Naive thymus-derived CD8-positive, alpha-beta T cell (primary cell): Measurements from ENCODE around the gene NRTN. TPM values are rescaled to one million over a fixed set of nuclear protein-coding genes. Genes with fewer than 3 reads are reported as not detected.

Experiments
- ATAC-seq, 2 donors: fragments of 150-1000 bp; cut with Tn5 transposase in 1 of 2; sonication (Bioruptor Pico), chemical (Tn5 transposase) in 1 of 2; 1 replicate in 1 of 2; 2 replicates in 1 of 2; pipeline ENCODE4 v1.10.0; 2021; ENCODE audit warnings: mild to moderate bottlenecking in 2 of 2, moderate library complexity in 2 of 2
- POLR2A ChIA-PET: fragments of 350-600 bp; sonication (Branson Sonifier 250); formaldehyde crosslinking; loops from one replicate; lab custom pipeline; 2021; ENCODE audit warnings: antibody characterized with exemption; lab: Charles Lee
- DNase-seq, 10 donors: peaks; one replicate each; pipeline versions ENCODE4 v3.0.0 to v3.0.0-alpha.2; 2020 to 2022
- H3K27ac Mint-ChIP-seq, 10 donors: one replicate each; pipeline ENCODE4 v1.8.0; 2020 to 2022; ENCODE audit warnings: mild to moderate bottlenecking in 10 of 10, mixed read lengths in 10 of 10, moderate library complexity in 4 of 10, inconsistent platforms in 1 of 10
- H3K27me3 Mint-ChIP-seq, 5 donors: one replicate each; pipeline ENCODE4 v1.8.0; 2021 to 2022; ENCODE audit warnings: mixed read lengths in 5 of 5
- H3K36me3 Mint-ChIP-seq, 3 donors: one replicate each; pipeline ENCODE4 v1.8.0; 2020 to 2022; ENCODE audit warnings: mixed read lengths in 3 of 3, mild to moderate bottlenecking in 2 of 3, inconsistent platforms in 1 of 3
- H3K4me1 Mint-ChIP-seq, 4 donors: one replicate each; pipeline ENCODE4 v1.8.0; 2021 to 2022; ENCODE audit warnings: mixed read lengths in 4 of 4
- H3K4me3 Mint-ChIP-seq, 10 donors: one replicate each; pipeline ENCODE4 v1.8.0; 2020 to 2022; ENCODE audit warnings: mild to moderate bottlenecking in 10 of 10, mixed read lengths in 10 of 10, moderate library complexity in 6 of 10, inconsistent platforms in 1 of 10
- H3K9me3 Mint-ChIP-seq, 9 donors: one replicate each; pipeline ENCODE4 v1.8.0; 2020 to 2022; ENCODE audit warnings: mixed read lengths in 9 of 9, mild to moderate bottlenecking in 3 of 9, inconsistent platforms in 1 of 9, moderate library complexity in 1 of 9
- polyA plus RNA-seq, 3 donors: library from polyadenylated mRNA; unstranded; fragments of 300-500 nt; fragmentation: Illumina TruSeq; gene quantifications; one replicate each; pipeline ENCODE4 v1.2.3, GENCODE V29; 2021
- total RNA-seq, 8 experiments: library from RNA in 2 of 8; stranded (reverse) in 2 of 8; gene quantifications; one replicate each; pipeline ENCODE4 v1.2.3 and lab custom pipeline; 2021 to 2026

NRTN gene
- total and polyA plus RNA-seq, 5 experiments from 2014 or later, result 0.19 to 0.88 (median 0.82) TPM

- H3K27me3 Mint-ChIP-seq, result peaks cover 0 to 9% (median 4%) of the 10 kb centered on the region in 5 donors
- H3K36me3 Mint-ChIP-seq, result no peaks in the 10 kb centered on the region
- H3K4me1 Mint-ChIP-seq, result peaks cover 6 to 13% (median 11%) of the 10 kb centered on the region in 4 donors
- H3K27ac Mint-ChIP-seq, result no peak overlapping the region
- POLR2A ChIA-PET, result interaction anchor here (1.5 kb wide), 1 partner anchor 69 kb away, joined by 3 read pairs; no protein-coding TSS in a partner anchor
- no peak overlapping the region for H3K4me3 Mint-ChIP-seq
- no peak for DNase-seq
- no peak for ATAC-seq
- H3K9me3 Mint-ChIP-seq, result no peaks in the 10 kb centered on the region
Observed at GRCh38 chr19:5822181-5822844, 17.4 kb downstream of the NRTN start.

GRCh38 chr19:5823579-5824281 lies 18.9 kb downstream of the NRTN start:
- no peak for DNase-seq
- Mint-ChIP-seq H3K36me3 (no peaks in the 10 kb centered on the region), H3K4me1 (peaks cover 14 to 21% (median 17%) of the 10 kb centered on the region in 4 donors), H3K27me3 (peaks cover 0 to 3% (median 2%) of the 10 kb centered on the region in 5 donors), H3K4me3 (peak overlapping the region in 1 of 10 donors; percentile 8), H3K27ac (peak overlapping the region in 4 of 10 donors; percentile 19 to 71 (median 40)), H3K9me3 (no peaks in the 10 kb centered on the region)
- POLR2A ChIA-PET, result interaction anchor here (1.2 kb wide), 1 partner anchor 19 kb away, joined by 4 read pairs; no protein-coding TSS in a partner anchor
- ATAC-seq, result no peak

GRCh38 chr19:5824751-5825150 lies 19.9 kb downstream of the NRTN start:
- DNase-seq, result no peak
- POLR2A ChIA-PET, result interaction anchor here (1.2 kb wide), 1 partner anchor 20 kb away, joined by 4 read pairs; no protein-coding TSS in a partner anchor
- Mint-ChIP-seq H3K27ac (peak overlapping the region in 2 of 10 donors; percentile 59 to 62), H3K27me3 (peaks cover 0 to 3% (median 2%) of the 10 kb centered on the region in 5 donors), H3K4me3 (no peak overlapping the region), H3K36me3 (no peaks in the 10 kb centered on the region), H3K9me3 (no peaks in the 10 kb centered on the region), H3K4me1 (peaks cover 14 to 22% (median 17%) of the 10 kb centered on the region in 4 donors)
- ATAC-seq, result no peak

GRCh38 chr19:5825178-5825577 lies 20.3 kb downstream of the NRTN start:
- ATAC-seq (no peak), DNase-seq (no peak)
- peaks cover 0 to 3% (median 2%) of the 10 kb centered on the region in 5 donors for H3K27me3 Mint-ChIP-seq
- H3K9me3 Mint-ChIP-seq, result no peaks in the 10 kb centered on the region
- no peaks in the 10 kb centered on the region for H3K36me3 Mint-ChIP-seq
- peak overlapping the region in 1 of 10 donors; percentile 14 for H3K27ac Mint-ChIP-seq
- no peak overlapping the region for H3K4me3 Mint-ChIP-seq
- H3K4me1 Mint-ChIP-seq, result peaks cover 13 to 22% (median 18%) of the 10 kb centered on the region in 4 donors
- POLR2A ChIA-PET, result interaction anchor here (1.2 kb wide), 1 partner anchor 21 kb away, joined by 4 read pairs; no protein-coding TSS in a partner anchor

- no peaks in the 10 kb centered on the region for H3K9me3 Mint-ChIP-seq
- peak overlapping the region; percentile 71 to 98 (median 90) for H3K4me3 Mint-ChIP-seq
- peak in 7 of 10 donors; percentile 33 to 60 (median 42) for DNase-seq
- H3K27me3 Mint-ChIP-seq, result no peaks in the 10 kb centered on the region
- H3K4me1 Mint-ChIP-seq, result peaks cover 10 to 22% (median 19%) of the 10 kb centered on the region in 4 donors
- POLR2A ChIA-PET, result interaction anchor here (0.6 to 3.2 kb wide), 9 partner anchors 20 to 196 kb away, joined by 3 to 71 read pairs (median 8); partner anchors contain the start of genes NDUFA11, NRTN, RANBP3 and RPL36
- no peaks in the 10 kb centered on the region for H3K36me3 Mint-ChIP-seq
- H3K27ac Mint-ChIP-seq, result peak overlapping the region; percentile 73 to 99 (median 94)
- ATAC-seq, result peak in 1 of 2 donors; percentile 7
Observed at GRCh38 chr19:5826531-5827341, 21.9 kb downstream of the NRTN start.

- ATAC-seq (no peak), DNase-seq (no peak)
- H3K9me3 Mint-ChIP-seq, result no peaks in the 10 kb centered on the region
- H3K4me1 Mint-ChIP-seq, result peaks cover 10 to 22% (median 19%) of the 10 kb centered on the region in 4 donors
- POLR2A ChIA-PET, result interaction anchor here (0.5 to 3.2 kb wide), 24 partner anchors 11 to 599 kb away, joined by 3 to 71 read pairs (median 6); partner anchors contain the start of genes CATSPERD, DUS3L, FUT6 and LONP1
- peak overlapping the region; percentile 71 to 98 (median 90) for H3K4me3 Mint-ChIP-seq
- H3K36me3 Mint-ChIP-seq, result no peaks in the 10 kb centered on the region
- peak overlapping the region; percentile 73 to 100 (median 96) for H3K27ac Mint-ChIP-seq
- no peaks in the 10 kb centered on the region for H3K27me3 Mint-ChIP-seq
Observed at GRCh38 chr19:5827342-5827890, 22.5 kb downstream of the NRTN start.

- peak; percentile 81 to 84 for ATAC-seq
- Mint-ChIP-seq H3K4me1 (peaks cover 10 to 22% (median 19%) of the 10 kb centered on the region in 4 donors), H3K4me3 (peak overlapping the region; percentile 93 to 100 (median 97)), H3K27me3 (no peaks in the 10 kb centered on the region), H3K36me3 (no peaks in the 10 kb centered on the region), H3K27ac (peak overlapping the region; percentile 94 to 100 (median 98)), H3K9me3 (no peaks in the 10 kb centered on the region)
- DNase-seq, result peak; percentile 87 to 97 (median 94)
- POLR2A ChIA-PET, result interaction anchor here (0.5 to 3.2 kb wide), 26 partner anchors 10 to 598 kb away, joined by 3 to 71 read pairs (median 6); partner anchors contain the start of genes CATSPERD, DUS3L, FUT6 and LONP1
Observed at GRCh38 chr19:5827891-5828660, 23.2 kb downstream of the NRTN start.

GRCh38 chr19:5828661-5829566 lies 24.0 kb downstream of the NRTN start:
- Mint-ChIP-seq H3K27ac (peak overlapping the region; percentile 94 to 100 (median 98)), H3K9me3 (no peaks in the 10 kb centered on the region), H3K27me3 (peaks cover 0 to 2% (median 0%) of the 10 kb centered on the region in 5 donors), H3K36me3 (no peaks in the 10 kb centered on the region), H3K4me3 (peak overlapping the region; percentile 93 to 100 (median 97)), H3K4me1 (peaks cover 10 to 22% (median 19%) of the 10 kb centered on the region in 4 donors)
- DNase-seq (peak in 3 of 10 donors; percentile 23 to 42 (median 36)), ATAC-seq (no peak)
- POLR2A ChIA-PET, result interaction anchor here (1.1 to 3.2 kb wide), 17 partner anchors 10 to 206 kb away, joined by 3 to 71 read pairs (median 10); partner anchors contain the start of genes CATSPERD, DUS3L, FUT6 and LONP1

GRCh38 chr19:5829567-5830310 lies 24.9 kb downstream of the NRTN start:
- H3K36me3 Mint-ChIP-seq, result no peaks in the 10 kb centered on the region
- peaks cover 0 to 2% (median 0%) of the 10 kb centered on the region in 5 donors for H3K27me3 Mint-ChIP-seq
- peak overlapping the region in 7 of 10 donors; percentile 15 to 74 (median 48) for H3K27ac Mint-ChIP-seq
- POLR2A ChIA-PET, result interaction anchor here (0.6 to 3.2 kb wide), 3 partner anchors 9 to 130 kb away, joined by 4 to 71 read pairs (median 13); partner anchors contain the start of genes FUT6, NDUFA11 and VMAC
- H3K4me1 Mint-ChIP-seq, result peaks cover 10 to 22% (median 19%) of the 10 kb centered on the region in 4 donors
- peak overlapping the region in 9 of 10 donors; percentile 15 to 98 (median 56) for H3K4me3 Mint-ChIP-seq
- H3K9me3 Mint-ChIP-seq, result no peaks in the 10 kb centered on the region
- no peak for DNase-seq
- no peak for ATAC-seq
